GM18502 (cell line): ENCODE measurements around the gene RAB2B.
"Not testable (repeated sequence)": the region's sequence is repeated elsewhere in the genome, so short reads cannot be mapped to it uniquely, and the experiment has no call there.

Experiments used
- ATAC-seq: cut with Tn5 transposase; IDR thresholded peaks from one replicate; pipeline ENCODE4 v1.9.1; 2021; ENCODE audit warnings: mild to moderate bottlenecking; ENCODE audit not compliant: unreplicated experiment, poor library complexity

RAB2B gene

DNA sequence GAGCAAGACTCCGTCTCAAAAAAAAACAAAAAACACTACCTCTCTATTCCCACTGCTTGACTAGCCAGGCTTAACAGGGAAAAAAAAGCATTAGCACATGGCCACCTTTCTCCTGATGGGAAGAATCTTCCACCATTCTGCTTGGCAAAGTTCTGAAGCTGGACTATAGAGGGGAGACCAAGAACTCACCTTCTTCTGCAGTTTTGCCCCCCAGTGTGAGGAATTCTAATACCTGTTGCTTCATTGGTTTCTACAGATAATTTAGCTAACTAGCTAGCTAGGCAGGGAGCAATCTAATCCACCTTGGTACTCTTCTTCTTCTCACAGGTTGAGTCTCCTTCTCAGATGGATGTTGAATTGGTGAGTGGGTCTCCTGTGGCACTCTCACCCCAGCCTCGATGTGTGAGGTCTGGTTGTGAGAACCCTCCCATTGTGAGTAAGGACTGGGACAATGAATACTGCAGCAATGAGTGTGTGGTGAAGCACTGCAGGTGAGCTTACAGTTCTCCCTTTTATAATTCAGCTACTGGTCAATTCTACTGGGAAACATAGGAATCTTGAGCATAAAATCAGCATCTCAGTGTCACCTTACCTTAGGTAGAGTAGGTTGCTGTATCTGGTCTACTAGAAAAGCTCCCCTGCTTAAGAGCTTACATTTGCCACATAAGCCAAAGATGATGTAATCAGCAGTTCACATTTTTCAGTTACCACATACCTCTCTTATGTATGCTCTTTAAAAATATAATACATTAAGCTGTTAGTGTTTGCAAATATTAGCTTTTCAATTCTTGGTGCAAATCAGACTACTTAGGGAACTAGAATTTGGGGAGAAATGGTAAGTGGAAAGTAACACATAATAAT lies 18.4 kb upstream of the RAB2B start:
- ATAC-seq: no peak

DNA sequence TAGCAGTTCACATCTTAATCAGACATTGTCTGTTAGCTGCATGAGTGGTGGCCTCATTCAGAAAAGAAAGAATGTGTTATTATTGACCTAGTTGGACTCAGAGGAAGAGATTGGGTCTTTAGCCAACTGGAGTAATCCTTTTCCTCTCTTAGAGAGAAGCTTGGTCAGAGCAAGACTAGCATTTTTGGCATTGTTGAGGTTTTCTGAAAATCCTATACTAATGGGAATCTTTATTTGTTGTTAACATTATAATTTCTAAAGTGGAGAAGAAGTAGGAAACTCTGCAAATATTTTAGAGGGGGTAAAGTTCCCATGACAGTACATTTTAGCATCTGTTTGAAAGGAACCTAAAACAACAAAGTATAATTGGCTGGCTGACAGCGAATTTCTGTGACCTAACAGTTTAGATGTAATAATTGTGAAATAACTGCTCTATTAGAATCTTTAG lies 9.9 kb upstream of the RAB2B start:
- no peak for ATAC-seq

DNA sequence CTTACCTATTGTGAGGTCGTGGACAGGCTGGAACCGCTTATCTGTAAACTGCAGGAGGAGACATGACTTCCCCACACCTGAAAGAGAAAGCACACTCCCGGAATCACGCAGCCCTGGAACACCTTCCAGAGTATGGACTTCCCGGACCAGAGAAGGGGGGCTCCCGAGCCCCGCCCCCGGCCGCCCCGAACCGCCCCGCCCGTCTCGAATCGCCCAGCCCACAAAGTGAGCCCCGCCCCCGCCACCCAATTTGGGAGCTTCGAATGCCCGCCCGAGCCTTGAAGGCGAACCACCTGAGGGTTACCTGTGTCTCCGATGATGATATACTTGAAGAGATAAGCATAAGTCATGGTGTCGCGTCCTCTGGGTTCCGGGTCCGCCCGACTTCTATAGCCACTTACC lies 235 bp downstream of the RAB2B start:
- ATAC-seq: peak; percentile 45

DNA sequence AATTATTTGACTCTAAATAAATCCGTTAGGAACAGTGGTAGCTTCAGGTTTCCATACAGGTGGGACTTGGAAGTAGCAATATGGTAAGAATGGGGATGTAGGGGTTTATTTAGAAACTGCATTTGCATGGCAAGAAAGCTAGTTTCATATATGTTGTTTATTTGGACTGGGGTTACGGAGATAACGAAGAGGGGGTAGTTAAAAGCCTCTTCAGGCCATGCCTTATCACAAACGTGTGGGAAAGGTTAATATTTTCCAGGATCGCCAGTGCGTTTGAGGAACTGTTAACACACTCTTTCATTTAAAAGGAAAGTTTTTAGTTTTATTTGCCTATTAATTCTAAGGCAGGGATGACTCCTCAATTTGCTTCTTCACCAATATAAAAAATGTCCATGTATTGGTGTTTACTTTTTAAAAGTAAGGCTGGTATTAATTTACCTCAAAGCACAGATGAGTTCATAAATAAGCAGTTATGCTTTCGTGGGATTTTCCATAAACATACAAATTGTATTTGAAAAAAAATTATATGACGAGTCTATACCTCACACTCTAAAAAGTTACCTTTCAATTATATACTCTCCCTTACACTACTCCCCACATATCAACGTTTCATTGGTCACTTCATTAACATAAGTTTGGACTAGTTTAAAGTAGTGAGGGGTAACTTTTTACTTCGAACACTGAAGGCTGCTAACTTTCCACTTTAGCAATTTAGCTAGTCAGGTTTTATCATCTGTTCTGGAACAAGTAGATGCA lies 814 bp downstream of the RAB2B start:
- no peak for ATAC-seq

DNA sequence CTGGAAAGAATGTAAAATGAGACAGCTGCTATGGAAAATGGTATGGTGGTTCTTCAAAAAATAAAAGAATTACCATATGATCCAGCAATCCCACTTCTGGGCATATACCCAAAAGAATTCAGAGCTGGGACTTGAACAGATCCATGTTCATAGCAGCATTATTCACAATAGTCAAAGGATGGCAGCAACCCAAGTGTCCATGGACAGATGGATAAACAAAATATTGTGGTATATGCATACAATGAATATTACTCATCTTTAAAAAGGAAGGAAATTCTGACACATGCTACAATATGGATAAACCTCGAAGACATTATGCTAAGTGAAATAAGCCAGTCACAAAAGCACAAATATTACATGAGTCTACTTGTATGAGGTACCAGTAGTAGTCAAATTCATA lies 9.1 kb downstream of the RAB2B start:
- no peak for ATAC-seq

DNA sequence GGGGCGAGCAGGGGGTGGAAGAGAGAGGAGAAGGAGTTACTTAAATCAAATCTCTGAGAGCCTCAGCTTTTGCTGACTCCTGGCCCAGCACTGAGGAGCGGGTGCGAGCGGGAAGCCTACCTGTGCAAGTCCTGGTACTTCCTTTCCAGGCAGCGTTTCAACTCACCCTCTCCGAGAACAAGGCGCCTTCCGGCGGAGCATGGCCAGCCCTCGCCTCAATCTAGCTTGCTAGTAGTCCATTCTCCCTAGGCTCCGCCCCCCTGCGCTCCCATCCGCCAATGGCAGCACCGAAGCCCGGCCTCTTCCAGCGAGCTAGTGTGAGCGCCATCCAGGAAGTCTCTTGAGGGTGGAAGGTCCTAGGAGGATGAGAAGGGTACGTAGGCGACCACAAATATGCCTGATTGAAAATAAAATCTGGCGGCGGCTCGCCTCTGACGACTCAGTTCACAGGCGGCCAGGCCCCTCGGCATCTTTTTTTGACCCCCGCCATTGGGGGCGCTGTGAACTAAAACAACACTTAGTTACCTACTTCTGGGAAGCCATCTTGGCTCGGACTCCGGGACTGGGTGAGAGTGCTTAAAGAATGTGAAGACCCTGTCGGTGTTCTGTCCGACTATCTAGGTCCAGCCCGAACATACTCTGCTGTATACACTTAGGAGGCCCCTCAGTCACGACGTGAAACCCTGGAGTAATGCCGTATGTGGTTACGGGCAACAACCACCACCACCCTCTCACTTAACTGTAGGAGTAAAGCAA lies 20.7 kb downstream of the RAB2B start, which contains the start of gene CHD8:
Gene CHD8 (minus strand): TSS at position 212 of the 756 bp plus-strand sequence. CDS start 24,480 bp downstream, outside the sequence.
- ATAC-seq: peak; percentile 99

DNA sequence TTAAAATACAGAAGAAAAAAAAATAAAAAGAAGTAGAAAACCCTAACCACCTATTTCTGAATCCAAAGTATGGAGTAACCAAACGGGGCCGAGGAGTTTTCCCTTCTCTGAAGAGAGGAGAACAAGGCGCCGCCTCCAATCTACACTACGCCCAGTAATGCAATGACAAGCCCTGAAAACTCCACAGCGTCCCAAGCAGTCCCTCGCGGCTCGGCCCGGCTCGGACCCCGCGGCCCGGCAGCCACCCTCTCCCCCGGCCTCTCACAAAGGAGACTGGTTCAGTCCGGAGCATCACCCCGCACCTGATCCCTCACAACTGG lies 21.2 kb downstream of the RAB2B start:
- ATAC-seq: peak; percentile 29

DNA sequence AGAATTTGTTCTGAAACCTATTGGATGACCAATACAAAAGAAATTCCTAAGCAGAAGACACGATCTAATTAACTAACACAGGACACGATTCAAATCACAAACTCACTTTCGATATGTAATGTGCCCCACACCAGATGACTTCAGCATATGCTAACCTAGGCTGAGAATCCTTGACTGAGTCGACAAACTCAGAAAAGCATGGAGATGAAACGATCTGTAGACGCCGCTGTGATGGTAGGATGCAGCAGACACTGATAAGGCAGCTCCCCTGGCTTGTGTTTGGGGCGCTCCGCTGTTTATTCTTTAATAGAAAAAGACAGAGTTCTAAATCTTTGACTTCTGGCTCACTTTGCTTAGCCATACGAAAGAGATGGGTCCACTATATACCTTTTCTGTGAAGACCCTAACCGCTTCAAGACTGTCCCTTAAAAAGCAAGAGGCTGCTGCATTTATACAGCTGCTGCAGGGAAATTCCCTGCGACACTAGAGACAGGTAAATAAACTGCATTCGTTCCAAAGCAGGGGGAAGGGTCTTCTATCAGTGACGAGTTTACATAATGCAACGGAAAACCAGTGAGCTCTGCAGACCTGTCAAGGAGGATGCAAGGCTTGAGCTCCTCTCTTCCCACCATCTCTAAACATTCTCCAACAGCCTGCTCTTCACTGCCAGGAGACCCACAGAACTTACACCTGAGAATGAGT lies 21.8 kb downstream of the RAB2B start:
- ATAC-seq: no peak

DNA sequence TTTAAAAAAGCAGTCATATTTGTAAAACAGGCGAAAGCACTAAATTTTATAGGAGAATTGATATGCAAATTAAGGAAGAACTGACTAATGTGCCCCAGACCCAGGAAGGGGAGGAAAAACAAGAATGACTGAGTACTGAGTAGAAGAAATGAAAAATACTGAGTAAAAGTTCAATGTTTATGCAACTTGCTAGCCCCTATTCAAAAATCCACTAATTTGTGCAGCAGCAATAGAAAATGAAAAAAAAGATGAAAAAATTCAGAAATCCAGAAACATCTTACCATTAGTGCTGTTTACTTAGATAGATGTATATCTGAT lies 26.9 kb downstream of the RAB2B start:
- peak; percentile 18 for ATAC-seq

DNA sequence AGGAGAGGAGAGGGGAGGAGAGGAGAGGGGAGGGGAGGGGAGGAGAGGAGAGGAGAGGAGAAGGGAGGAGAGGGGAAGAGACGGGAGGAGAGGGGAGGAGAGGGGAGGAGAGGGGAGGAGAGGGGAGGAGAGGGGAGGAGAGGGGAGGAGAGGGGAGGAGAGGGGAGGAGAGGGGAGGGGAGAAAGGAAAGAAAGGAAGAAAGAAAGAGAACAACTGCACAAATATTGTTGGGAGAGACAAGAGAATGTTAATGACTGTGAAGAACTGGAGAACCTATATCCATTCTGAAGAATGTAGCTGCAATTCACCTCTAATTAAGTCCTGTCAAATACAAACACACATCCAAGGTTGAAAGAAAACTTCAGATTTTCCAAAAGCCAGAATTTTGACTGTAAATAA lies 34.1 kb downstream of the RAB2B start:
- not testable (repeated sequence) for ATAC-seq

DNA sequence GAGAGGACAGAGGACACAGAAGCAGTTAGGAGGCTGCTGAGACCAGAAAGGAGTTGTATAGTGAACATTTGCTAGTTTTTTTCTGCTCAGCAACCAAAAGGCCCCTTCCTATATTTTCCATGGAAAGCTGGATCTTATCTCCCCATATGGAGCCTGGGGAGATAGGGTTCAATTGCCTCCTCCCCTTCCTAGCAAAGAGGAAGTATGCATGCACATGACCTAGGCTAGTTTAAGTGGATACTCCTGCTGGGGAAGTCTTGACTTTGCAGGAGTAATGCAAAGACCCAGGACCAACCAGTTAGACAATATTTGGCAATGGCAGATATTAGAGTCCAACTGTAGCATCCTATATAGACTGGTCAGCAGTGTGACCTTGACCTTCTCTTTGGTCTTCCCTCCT lies 35.9 kb downstream of the RAB2B start:
- ATAC-seq: no peak

DNA sequence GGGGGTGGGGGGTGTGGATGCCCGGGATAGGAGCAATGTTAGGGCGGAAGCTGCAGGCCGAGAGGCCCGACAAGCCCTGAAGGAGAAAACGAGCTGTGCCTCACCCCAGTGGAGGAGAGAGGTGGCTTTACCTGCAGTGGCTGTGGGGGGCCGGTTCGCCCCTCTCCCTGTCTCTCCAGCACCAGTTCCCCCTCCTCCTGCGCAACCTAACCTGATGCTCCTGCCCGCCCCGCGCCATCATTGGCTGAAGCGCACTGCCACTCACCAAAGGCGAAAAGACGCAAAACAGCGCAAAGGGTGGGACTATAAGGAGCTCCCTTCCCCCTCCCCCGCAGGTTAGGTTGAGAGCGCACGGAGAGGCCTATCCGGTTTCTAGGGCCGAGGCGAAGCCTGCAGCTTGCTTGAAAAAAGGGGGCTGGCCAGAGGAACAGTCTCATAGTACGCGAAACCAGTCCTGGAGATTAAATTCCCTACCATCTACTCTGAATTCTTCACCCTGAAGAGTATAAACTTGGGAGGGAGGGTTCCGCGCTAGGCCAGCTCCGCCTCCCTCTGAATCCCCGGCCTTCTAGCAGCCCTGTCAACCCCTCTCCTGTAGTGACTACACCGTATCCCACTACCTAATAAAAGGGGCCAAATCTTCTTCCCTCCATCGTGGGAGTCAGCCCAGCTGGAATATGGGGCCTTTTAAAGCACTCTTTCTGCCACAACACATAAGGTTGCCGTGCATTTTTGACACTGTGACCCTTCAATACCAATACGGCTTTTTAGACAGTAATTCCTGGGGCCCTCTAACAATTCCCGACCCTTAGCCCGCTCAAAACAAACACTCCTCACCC lies 39.5 kb downstream of the RAB2B start:
- peak; percentile 99 for ATAC-seq

DNA sequence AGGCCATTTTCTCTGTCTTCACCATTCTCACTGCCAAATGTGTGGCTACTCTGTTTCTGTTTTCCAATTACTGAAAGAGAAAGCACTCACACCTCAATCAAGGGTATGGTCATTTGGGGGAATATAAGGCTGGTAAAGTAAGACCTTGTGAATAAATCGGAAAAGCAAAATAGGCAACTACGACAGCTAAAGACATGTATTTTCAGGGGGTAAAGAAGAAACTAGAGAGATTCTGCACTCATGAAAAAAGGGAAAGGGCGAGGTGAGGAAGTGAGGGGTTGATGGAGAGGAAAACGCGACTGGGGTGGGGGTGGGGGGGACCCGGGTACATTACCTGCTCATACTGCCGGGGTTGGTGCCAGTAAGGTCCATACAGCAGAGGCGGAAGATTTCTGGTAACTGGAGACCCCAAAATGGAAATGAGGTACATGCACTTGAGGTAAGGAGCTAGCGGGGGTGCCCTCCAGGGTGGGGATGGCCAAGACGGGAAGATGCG lies 40.1 kb downstream of the RAB2B start:
- no peak for ATAC-seq

DNA sequence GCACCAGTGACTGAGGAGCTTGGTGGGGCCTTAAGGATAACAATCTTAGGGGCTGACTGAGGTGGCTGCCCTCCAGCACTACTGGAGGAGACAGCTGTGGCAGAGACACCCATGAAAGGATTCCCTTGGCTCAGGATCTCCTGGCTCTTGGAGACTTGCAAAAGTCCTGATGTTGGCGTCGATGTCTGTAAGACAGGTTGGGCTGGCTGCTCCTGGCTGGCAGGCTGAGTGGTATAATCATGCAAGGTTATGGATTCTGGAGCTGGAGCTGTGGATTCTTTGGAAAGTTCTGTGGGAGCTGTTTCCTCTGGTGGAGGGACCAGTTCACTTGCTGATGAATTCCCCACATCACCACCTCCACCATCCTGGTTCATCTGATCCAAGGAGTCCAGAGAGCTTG lies 45.6 kb downstream of the RAB2B start:
- no peak for ATAC-seq

DNA sequence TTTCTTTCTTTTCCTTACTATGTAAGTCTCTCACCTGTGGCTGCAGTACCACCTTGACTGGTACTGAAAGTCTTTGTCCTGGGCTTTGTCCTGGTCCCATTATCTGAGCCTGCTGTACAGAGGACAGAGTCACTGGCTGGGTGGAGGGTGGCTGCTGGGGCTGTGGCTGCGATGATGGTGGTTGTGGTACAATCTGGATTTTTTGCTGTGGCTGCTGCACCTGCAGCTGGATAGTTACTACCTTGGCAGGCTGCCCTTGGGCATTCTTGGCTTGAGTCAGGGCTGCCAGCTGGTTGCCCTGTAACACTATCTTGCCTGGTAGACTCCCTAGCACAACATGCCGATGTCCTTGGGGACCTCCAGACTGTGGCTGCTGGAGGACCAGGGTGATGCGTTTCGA lies 47.8 kb downstream of the RAB2B start:
- ATAC-seq: no peak

DNA sequence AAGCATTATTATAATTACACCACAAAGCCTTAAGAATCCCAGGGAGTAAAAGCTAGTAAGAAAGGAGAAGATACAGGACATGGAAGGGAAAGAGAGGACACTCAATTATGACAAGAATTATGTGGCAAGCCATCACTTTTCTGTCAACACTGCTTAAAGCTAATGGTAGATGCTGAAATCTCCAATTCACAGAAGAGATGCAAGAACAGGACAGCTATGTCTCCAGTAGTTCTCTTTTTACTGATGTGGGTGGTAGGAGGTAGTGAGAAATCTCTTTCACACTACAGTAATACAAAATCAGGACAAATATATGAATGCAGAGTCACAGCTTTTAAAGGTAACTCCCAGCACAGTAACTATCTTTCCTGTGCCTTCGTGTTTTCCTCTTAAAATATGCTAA lies 50.1 kb downstream of the RAB2B start:
- ATAC-seq: no peak

DNA sequence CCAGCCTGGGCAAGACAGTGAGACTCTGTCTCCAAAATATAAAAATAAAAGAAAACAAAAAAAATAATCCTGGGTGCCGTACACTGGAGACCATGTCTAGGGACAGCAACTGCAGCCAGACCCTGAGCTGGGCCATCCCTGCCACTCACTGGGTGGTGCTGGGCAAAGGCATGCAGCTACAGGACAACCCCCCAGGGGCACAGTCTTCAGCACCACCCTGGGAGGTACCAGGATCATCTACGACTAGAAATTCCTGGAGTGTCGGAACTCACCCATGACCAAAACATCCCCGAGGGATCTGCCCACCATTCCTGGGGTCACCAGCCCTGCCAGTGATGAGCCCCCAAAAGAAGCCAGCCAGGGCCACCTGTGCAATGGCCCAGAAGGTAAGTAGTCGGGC lies 57.2 kb downstream of the RAB2B start:
- no peak for ATAC-seq

DNA sequence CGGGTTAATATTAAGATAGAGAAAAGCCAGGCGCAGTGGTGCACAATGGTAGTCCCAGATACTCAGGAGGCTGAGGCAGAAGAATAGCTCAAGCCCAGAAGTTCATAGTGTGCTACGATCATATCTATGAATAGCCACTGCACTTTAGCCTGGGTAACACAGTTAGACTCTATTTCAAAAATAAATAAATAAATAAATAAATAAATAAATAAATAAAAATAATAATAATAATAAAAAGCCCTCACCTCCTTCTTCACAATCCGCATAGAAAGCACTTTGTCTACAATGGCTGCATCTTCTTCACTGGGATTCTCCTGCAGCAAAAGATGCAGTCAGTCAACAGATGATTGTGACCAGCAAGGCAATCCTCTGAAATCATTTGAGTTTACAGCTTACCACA lies 61.4 kb downstream of the RAB2B start:
- ATAC-seq: no peak

DNA sequence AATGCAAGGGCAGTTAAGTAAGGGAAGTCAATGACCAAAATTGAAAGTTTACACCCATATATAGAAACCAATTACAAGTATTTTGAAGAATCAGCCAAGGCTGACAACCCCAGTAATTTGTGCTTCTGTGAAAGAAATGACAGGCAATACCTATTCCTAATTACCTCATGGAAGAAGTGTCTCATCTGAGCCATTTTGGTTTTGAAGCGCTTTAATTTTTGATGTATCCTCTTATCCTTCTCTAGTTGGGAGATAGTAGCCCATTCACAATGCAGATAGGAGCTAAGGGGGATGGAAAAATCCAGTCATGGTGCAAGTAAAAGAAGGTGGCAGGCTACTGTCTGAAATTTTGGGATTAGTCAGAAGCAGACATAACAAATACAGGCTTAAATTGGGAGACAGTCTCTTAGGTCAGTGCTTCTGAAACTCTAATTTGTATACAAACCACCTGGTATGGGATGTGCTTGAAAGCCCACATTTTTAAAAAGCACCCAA lies 62.6 kb downstream of the RAB2B start:
- peak; percentile 61 for ATAC-seq
